Adrenal gland (tissue), 12 donors: ENCODE measurements around the gene C2CD2L. TPM values are rescaled to one million over a fixed set of nuclear protein-coding genes. Genes with fewer than 3 reads are reported as not detected.
A peak's percentile ranks its signal among the peaks of the same experiment; 100 is the strongest.

ENCODE experiments used
- DNase-seq, 7 donors: peaks; one replicate each; pipeline ENCODE4 v3.0.0-alpha.2; 2019 to 2020
- H3K27ac ChIP-seq, 5 donors: fragments of 200-600 bp; sonication (generic) in 4 of 5; 1 replicate in 3 of 5; 2 replicates in 2 of 5; pipeline versions ENCODE4 v1.5.1 to v1.8.0; 2016 to 2020; ENCODE audit warnings: mild to moderate bottlenecking in 1 of 5
- H3K27me3 ChIP-seq: fragments of 200-600 bp; 2 replicates; pipeline ENCODE4 v1.8.0; 2021
- H3K36me3 ChIP-seq, 2 donors: fragments of 200-600 bp; replicated peaks in 1 of 2; 1 replicate in 1 of 2; 2 replicates in 1 of 2; pipeline versions ENCODE4 v1.5.1 to v1.8.0; 2018 to 2022
- H3K4me1 ChIP-seq, 2 donors: fragments of 200-600 bp; replicated peaks in 1 of 2; 1 replicate in 1 of 2; 2 replicates in 1 of 2; pipeline versions ENCODE4 v1.5.1 to v1.8.0; 2018 to 2021
- H3K4me3 ChIP-seq, 4 donors: fragments of 200-600 bp; sonication (generic) in 3 of 4; one replicate each; pipeline ENCODE4 v1.5.1; 2016 to 2018
- H3K9me3 ChIP-seq, 3 donors: fragments of 200-600 bp; sonication (generic) in 1 of 3; replicated peaks in 1 of 3; 1 replicate in 2 of 3; 2 replicates in 1 of 3; pipeline versions ENCODE4 v1.5.1 to v1.8.0; 2016 to 2021
- POLR2A ChIP-seq, 2 donors: fragments of 450-650 bp; IDR thresholded peaks; one replicate each; pipeline ENCODE4 v1.6.1; 2017; ENCODE audit warnings: antibody characterized with exemption in 2 of 2, mild to moderate bottlenecking in 2 of 2, moderate library complexity in 1 of 2
- WGBS, 4 donors: extraction: QIAGEN DNeasy Blood & Tissue Kit in 2 of 4; methylation state at CpG; one replicate each; pipeline versions ENCODE4 v1.1.5 to v1.1.7; 2013 to 2017; 5-methylcytosine and 5-hydroxymethylcytosine counted together
- intact Hi-C, 2 donors: fragments of 100-400 bp; cut with DNase I; formaldehyde crosslinking; loops; one replicate each; pipeline versions ENCODE4 v1.14.1 to v1.15.0; 2022 to 2023
- polyA plus RNA-seq, 3 donors: library from polyadenylated mRNA; stranded (reverse); fragments of 200-250 nt in 2 of 3; fragments of 350-450 nt in 1 of 3; fragmentation: Illumina TruSeq in 1 of 3; extraction: RNeasy Lipid Tissue Mini Kit (QIAGEN cat#74804) in 1 of 3; gene quantifications; one replicate each; pipeline ENCODE4 v1.2.3, GENCODE V29; 2013 to 2014
- total RNA-seq, 9 donors: library from RNA; depleted of rRNA in 4 of 9; stranded (reverse); fragments of >200 nt in 4 of 9; fragments of 120-200 nt in 1 of 9; fragmentation: NEBNext Ultra II Directional in 1 of 9; extraction: Animal tissue kit (Norgen Biotek cat#: 25700) in 1 of 9; gene quantifications; one replicate each; pipeline versions ENCODE4 v1.1.0 to v1.2.4, GENCODE V29; 2013 to 2023
- TF ChIP-seq, protein P1 (sequence below), 6 experiments: fragments of 450-650 bp in 4 of 6; fragments of 200-600 bp in 2 of 6; sonication (generic) in 1 of 6; IDR thresholded peaks; 1 replicate in 5 of 6; 2 replicates in 1 of 6; pipeline versions ENCODE4 v1.5.1 to v1.8.0; 2016 to 2021; ENCODE audit warnings: antibody characterized with exemption in 6 of 6, mild to moderate bottlenecking in 2 of 6, moderate library complexity in 1 of 6
- donor health status: healthy with polysubstance abuse.
- donor health status: Bipolar disorder and iron deficiency.
- donor health status: DM: yes; HTN: yes; CAD: no.
- donor health status: DM: no; HTN: no; CAD: no.
- donor health status: DM: no; HTN: no; CAD: no.
- donor health status: DM: yes; HTN: yes; CAD: no.

The C2CD2L gene
- total and polyA plus RNA-seq, 12 donors = 4.5 to 15.8 (median 11.1) TPM

GRCh38 chr11:119121008-119121810 lies 14.1 kb downstream of the C2CD2L start, which contains the start of gene HINFP:
TSS of gene HINFP (plus strand) at chr11:119121580. CDS start at chr11:119126945, 5,365 bp downstream.
- H3K9me3 ChIP-seq = no peaks in the 10 kb centered on the region
- peak; percentile 99 to 100 (median 100) for DNase-seq
- H3K4me1 ChIP-seq = peaks cover 5 to 23% of the 10 kb centered on the region in 2 donors
- WGBS, 4 donors = 0 to 1% (median 1%) methylated on average over 7 to 54 of the region's 54 CpGs
- intact Hi-C loops = no loop called here
- peak within 1 kb of the TSS; percentile 25 to 91 (median 56) for H3K4me3 ChIP-seq
- TF ChIP-seq, protein P1, sequence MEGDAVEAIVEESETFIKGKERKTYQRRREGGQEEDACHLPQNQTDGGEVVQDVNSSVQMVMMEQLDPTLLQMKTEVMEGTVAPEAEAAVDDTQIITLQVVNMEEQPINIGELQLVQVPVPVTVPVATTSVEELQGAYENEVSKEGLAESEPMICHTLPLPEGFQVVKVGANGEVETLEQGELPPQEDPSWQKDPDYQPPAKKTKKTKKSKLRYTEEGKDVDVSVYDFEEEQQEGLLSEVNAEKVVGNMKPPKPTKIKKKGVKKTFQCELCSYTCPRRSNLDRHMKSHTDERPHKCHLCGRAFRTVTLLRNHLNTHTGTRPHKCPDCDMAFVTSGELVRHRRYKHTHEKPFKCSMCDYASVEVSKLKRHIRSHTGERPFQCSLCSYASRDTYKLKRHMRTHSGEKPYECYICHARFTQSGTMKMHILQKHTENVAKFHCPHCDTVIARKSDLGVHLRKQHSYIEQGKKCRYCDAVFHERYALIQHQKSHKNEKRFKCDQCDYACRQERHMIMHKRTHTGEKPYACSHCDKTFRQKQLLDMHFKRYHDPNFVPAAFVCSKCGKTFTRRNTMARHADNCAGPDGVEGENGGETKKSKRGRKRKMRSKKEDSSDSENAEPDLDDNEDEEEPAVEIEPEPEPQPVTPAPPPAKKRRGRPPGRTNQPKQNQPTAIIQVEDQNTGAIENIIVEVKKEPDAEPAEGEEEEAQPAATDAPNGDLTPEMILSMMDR (IDR thresholded peaks at IDR 0.05) = no peak
- peak; percentile 36 to 69 for TF ChIP-seq POLR2A (IDR thresholded peaks at IDR 0.05)
- H3K36me3 ChIP-seq = peaks cover 0 to 10% of the 10 kb centered on the region in 2 donors
- H3K27me3 ChIP-seq = no peaks in the 10 kb centered on the region
- H3K27ac ChIP-seq = peak within 1 kb of the TSS in 3 of 5 donors; percentile 42 to 84 (median 80)

GRCh38 chr11:119121811-119122124 lies 14.6 kb downstream of the C2CD2L start:
- 0 to 1% (median 0%) methylated on average over 10 to 20 of the region's 20 CpGs for WGBS, 4 donors
- H3K4me1 ChIP-seq = peaks cover 5 to 26% of the 10 kb centered on the region in 2 donors
- H3K9me3 ChIP-seq = no peaks in the 10 kb centered on the region
- intact Hi-C loops = no loop called here
- peaks cover 0 to 8% of the 10 kb centered on the region in 2 donors for H3K36me3 ChIP-seq
- TF ChIP-seq, protein P1 (IDR thresholded peaks at IDR 0.05) = no peak
- no peak for TF ChIP-seq POLR2A (IDR thresholded peaks at IDR 0.05)
- H3K27me3 ChIP-seq = no peaks in the 10 kb centered on the region
- H3K27ac ChIP-seq = peak overlapping the region in 2 of 5 donors; percentile 71 to 84
- no peak for DNase-seq
- H3K4me3 ChIP-seq = peak overlapping the region; percentile 25 to 91 (median 56)

DNA sequence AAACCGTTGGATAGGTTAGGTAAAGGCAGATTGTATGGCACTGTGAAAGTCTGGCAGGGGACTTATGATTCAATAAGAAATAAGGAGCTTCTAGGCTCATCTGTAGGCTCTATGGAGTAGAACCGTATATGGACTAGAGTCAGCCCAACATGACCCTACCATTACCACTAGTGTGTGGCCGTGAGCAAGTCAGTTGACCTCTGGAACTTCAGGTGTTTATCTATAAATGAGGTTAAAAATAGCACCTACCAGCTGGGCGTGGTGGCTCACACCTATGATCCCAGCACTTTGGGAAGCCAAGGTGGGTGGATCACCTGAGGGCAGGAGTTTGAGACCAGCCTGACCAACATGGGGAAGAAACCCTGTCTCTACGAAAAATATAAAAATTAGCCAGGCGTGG lies 18.7 kb downstream of the C2CD2L start:
- TF ChIP-seq POLR2A (IDR thresholded peaks at IDR 0.05) = no peak
- TF ChIP-seq, protein P1 (IDR thresholded peaks at IDR 0.05) = no peak
- intact Hi-C loops = no loop called here
- no peak for DNase-seq
- no peak overlapping the region for H3K27ac ChIP-seq
- peaks cover 0 to 38% of the 10 kb centered on the region in 2 donors for H3K36me3 ChIP-seq
- no peaks in the 10 kb centered on the region for H3K27me3 ChIP-seq
- H3K4me3 ChIP-seq = no peak overlapping the region
- H3K4me1 ChIP-seq = peaks cover 5 to 21% of the 10 kb centered on the region in 2 donors
- H3K9me3 ChIP-seq = no peaks in the 10 kb centered on the region
- whole genome bisulfite sequencing, 4 donors = 90 to 93% (median 91%) methylated on average over 6 of the region's 6 CpGs

DNA sequence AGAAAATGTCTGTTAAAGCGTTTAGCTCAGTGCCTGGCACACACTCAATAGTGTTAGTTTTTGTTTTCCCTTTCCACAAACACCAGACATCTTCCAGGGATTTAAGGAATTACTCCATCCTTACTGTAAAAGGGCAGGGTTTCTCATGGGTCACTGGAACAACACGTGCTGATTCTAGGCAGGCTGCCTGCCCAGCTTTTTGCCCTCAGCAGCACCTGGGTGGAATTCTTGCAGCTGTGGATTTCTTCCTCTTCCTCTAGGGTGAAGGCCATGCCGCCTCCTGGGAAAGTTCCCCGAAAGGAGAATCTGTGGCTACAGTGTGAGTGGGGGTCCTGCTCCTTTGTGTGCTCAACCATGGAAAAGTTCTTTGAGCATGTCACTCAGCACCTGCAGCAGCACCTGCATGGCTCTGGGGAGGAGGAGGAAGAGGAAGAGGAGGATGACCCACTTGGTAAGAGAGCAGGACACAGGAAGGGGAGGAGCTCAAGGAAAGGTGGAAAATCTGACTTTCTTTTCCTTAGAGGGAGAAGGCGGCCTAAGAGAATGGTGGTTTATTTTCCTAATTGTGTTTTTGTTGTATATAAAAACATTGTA lies 19.6 kb downstream of the C2CD2L start:
- Histone ChIP-seq H3K4me3 (no peak overlapping the region), H3K9me3 (no peaks in the 10 kb centered on the region), H3K27ac (peak overlapping the region in 1 of 5 donors; percentile 12), H3K27me3 (no peaks in the 10 kb centered on the region), H3K4me1 (peaks cover 5 to 21% of the 10 kb centered on the region in 2 donors), H3K36me3 (peaks cover 0 to 47% of the 10 kb centered on the region in 2 donors)
- no peak for DNase-seq
- TF ChIP-seq, protein P1 (IDR thresholded peaks at IDR 0.05) = no peak
- no peak for TF ChIP-seq POLR2A (IDR thresholded peaks at IDR 0.05)
- 56 to 75% (median 66%) methylated on average over 5 of the region's 5 CpGs for WGBS, 4 donors
- intact Hi-C loops = no loop called here
